GM19324 (cell line): ENCODE results near the gene CLCN2.

ENCODE experiments used
- ATAC-seq: cut with Tn5 transposase; IDR thresholded peaks from one replicate; pipeline ENCODE4 v1.9.1; 2021; ENCODE audit warnings: mild to moderate bottlenecking, moderate library complexity; ENCODE audit not compliant: unreplicated experiment, low FRiP score

Gene CLCN2

GRCh38 chr3:184361532-184361931 is at the start of gene CLCN2, which contains the start of gene POLR2H:
CLCN2 (minus strand) TSS chr3:184361605; CDS start chr3:184361479, 126 bp downstream.
POLR2H (plus strand) TSS chr3:184361710; CDS start chr3:184363493, 1,783 bp downstream.
- peak; percentile 43 for ATAC-seq

GRCh38 chr3:184409946-184410500 is 48.6 kb upstream of the CLCN2 start:
- no peak for ATAC-seq

GRCh38 chr3:184409331-184409926 is 48.0 kb upstream of the CLCN2 start:
- ATAC-seq = no peak

- no peak for ATAC-seq
These were observed 43.9 kb upstream of the CLCN2 start for GRCh38 chr3:184405075-184406030.

- ATAC-seq = no peak
These were observed 38.0 kb upstream of the CLCN2 start for GRCh38 chr3:184399410-184399809.

- no peak for ATAC-seq
These were observed 33.9 kb upstream of the CLCN2 start for GRCh38 chr3:184395320-184395660.

GRCh38 chr3:184391266-184391665 is 29.9 kb upstream of the CLCN2 start:
- no peak for ATAC-seq

- no peak for ATAC-seq
These were observed 28.6 kb upstream of the CLCN2 start for GRCh38 chr3:184389935-184390528.

GRCh38 chr3:184389384-184389783 is 28.0 kb upstream of the CLCN2 start:
- ATAC-seq = no peak

- no peak for ATAC-seq
These were observed 27.5 kb upstream of the CLCN2 start for GRCh38 chr3:184388936-184389230.

- ATAC-seq = no peak
These were observed 26.9 kb upstream of the CLCN2 start for GRCh38 chr3:184388164-184388935.

GRCh38 chr3:184387174-184387714 is 25.8 kb upstream of the CLCN2 start:
- ATAC-seq = no peak

- no peak for ATAC-seq
These were observed 24.8 kb upstream of the CLCN2 start for GRCh38 chr3:184386047-184386806.

- no peak for ATAC-seq
These were observed 23.5 kb upstream of the CLCN2 start for GRCh38 chr3:184384856-184385422.

GRCh38 chr3:184384342-184384741 is 22.9 kb upstream of the CLCN2 start:
- no peak for ATAC-seq

- ATAC-seq = no peak
These were observed 21.8 kb upstream of the CLCN2 start for GRCh38 chr3:184383033-184383740.

GRCh38 chr3:184382326-184383032 is 21.1 kb upstream of the CLCN2 start:
- ATAC-seq = no peak
